BE2C (cell line): ENCODE results near the gene TMC4.
"Not testable (repeated sequence)": the region's sequence is repeated elsewhere in the genome, so short reads cannot be mapped to it uniquely, and the experiment has no call there.

Source experiments
- DNase-seq: peaks from one replicate; pipeline ENCODE4 v3.0.0-alpha.2; 2020
- H3K27me3 ChIP-seq: fragments of 250-450 bp; sonication (Bioruptor Pico); 2 replicates; pipeline ENCODE4 v1.5.1; 2020; ENCODE audit warnings: mild to moderate bottlenecking
- H3K36me3 ChIP-seq: fragments of 250-450 bp; sonication (Bioruptor Pico); 2 replicates; pipeline ENCODE4 v1.5.1; 2020; ENCODE audit warnings: mild to moderate bottlenecking
- H3K4me1 ChIP-seq: fragments of 250-450 bp; sonication (Bioruptor Pico); 2 replicates; pipeline ENCODE4 v1.5.1; 2020
- H3K4me3 ChIP-seq: 2 replicates; pipeline ENCODE4 v1.5.1; 2011; ENCODE audit warnings: low read depth, low read length
- H3K9me3 ChIP-seq: fragments of 250-450 bp; sonication (Bioruptor Pico); 2 replicates; pipeline ENCODE4 v1.5.1; 2020
- CTCF ChIP-seq: IDR thresholded peaks from 2 replicates; pipeline ENCODE4 v1.5.1; 2012; ENCODE audit warnings: mild to moderate bottlenecking, low read depth, low read length

Gene TMC4

DNA sequence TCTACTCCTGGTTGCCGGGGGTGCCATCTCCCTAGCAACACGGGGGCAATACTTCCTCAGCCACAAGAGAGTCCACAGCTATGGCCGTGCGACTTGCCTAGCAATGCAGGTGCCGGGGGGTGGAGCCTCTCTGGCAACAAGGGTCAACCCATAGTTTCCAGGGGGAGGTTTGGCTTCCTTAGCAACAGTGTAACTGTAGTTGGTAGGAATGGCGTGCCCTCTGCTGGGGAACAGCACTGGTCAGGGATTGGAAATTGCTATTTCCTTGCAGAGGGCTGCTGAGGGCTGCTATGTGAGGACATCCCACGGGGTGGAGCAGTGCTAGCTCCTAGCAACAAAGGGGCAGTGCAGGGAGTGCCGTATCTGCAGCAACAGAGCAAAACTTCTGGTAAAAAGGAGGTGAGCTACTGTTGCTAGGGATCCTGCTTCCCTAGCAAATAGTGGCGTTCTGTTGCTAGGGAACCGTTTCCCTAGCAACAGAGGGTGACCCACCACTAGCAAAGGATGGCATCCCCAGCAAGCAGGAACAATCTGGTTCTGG lies 7.0 kb upstream of the TMC4 start:
- Histone ChIP-seq H3K4me3 (no peak overlapping the region), H3K27me3 (no peaks in the 10 kb centered on the region), H3K9me3 (no peaks in the 10 kb centered on the region), H3K4me1 (peaks cover 4% of the 10 kb centered on the region; the same call in 1 of the 2 replicates), H3K36me3 (no peaks in the 10 kb centered on the region)
- TF ChIP-seq CTCF, result peak; percentile 83
- peak; percentile 88 for DNase-seq

- no peak for TF ChIP-seq CTCF
- no peaks in the 10 kb centered on the region for H3K36me3 ChIP-seq
- no peaks in the 10 kb centered on the region for H3K27me3 ChIP-seq
- H3K4me3 ChIP-seq, result no peak overlapping the region
- peaks cover 4% of the 10 kb centered on the region; the same call in 1 of the 2 replicates for H3K4me1 ChIP-seq
- DNase-seq, result no peak
- H3K9me3 ChIP-seq, result no peaks in the 10 kb centered on the region
These were observed 6.4 kb upstream of the TMC4 start for GRCh38 chr19:54179262-54179852.

- no peak overlapping the region for H3K4me3 ChIP-seq
- no peak for TF ChIP-seq CTCF
- no peaks in the 10 kb centered on the region for H3K9me3 ChIP-seq
- DNase-seq, result peak; percentile 57
- H3K4me1 ChIP-seq, result peaks cover 4% of the 10 kb centered on the region; the same call in 1 of the 2 replicates
- H3K27me3 ChIP-seq, result no peaks in the 10 kb centered on the region; the same call in 1 of the 2 replicates
- H3K36me3 ChIP-seq, result no peaks in the 10 kb centered on the region
These were observed 5.8 kb upstream of the TMC4 start for GRCh38 chr19:54178581-54179261.

- no peaks in the 10 kb centered on the region for H3K9me3 ChIP-seq
- no peaks in the 10 kb centered on the region for H3K36me3 ChIP-seq
These were observed 1.2 kb upstream of the TMC4 start for GRCh38 chr19:54173951-54174834.

DNA sequence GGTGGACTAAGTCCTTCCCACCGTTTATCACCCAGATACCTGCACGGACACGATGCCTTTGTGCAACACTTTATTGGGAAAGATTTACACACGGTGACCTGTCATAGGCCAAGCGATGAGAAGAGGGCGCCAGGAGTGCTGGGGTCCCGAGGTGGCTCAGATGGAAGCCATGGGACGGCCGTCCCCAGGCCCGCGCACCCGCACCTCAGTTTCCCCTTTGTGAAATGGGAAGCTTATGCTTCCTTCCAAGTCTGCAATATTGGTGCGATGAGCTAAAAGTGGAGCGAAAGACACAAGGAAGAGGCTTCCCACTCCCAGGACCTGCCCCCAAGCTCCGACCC lies 369 bp upstream of the TMC4 start:
- H3K4me3 ChIP-seq, result no peak overlapping the region
- no peak for TF ChIP-seq CTCF

More at GRCh38 chr19:54173951-54174834, 1.2 kb upstream of the TMC4 start:
- no peak for DNase-seq
- no peak overlapping the region for H3K4me3 ChIP-seq
- TF ChIP-seq CTCF, result no peak
- no peaks in the 10 kb centered on the region for H3K4me1 ChIP-seq
- H3K27me3 ChIP-seq, result peaks cover 9% of the 10 kb centered on the region; the same call in 1 of the 2 replicates

GRCh38 chr19:54171736-54172431 lies 1.1 kb downstream of the TMC4 start:
- H3K36me3 ChIP-seq, DNase-seq, H3K4me3 ChIP-seq, H3K27me3 ChIP-seq, H3K4me1 ChIP-seq, H3K9me3 ChIP-seq: not testable (repeated sequence)

More for the DNA sequence above, 369 bp upstream of the TMC4 start:
- Histone ChIP-seq H3K9me3 (no peaks in the 10 kb centered on the region), H3K4me1 (no peaks in the 10 kb centered on the region), H3K36me3 (no peaks in the 10 kb centered on the region), H3K27me3 (peaks cover 9% of the 10 kb centered on the region; the same call in 1 of the 2 replicates)
- no peak for DNase-seq
